ENCODE data around the gene KCNQ5.

- TF ChIP-seq POLR2A (IDR thresholded peaks at IDR 0.05) (no peak), CTCF (IDR thresholded peaks at IDR 0.05) (no peak)
Observed at GRCh38 chr6:73116330-73116729, 494.5 kb downstream of the KCNQ5 start.

Measured in transverse colon (tissue), 3 donors.